Measurements from ENCODE around the gene WDR91.

DNA sequence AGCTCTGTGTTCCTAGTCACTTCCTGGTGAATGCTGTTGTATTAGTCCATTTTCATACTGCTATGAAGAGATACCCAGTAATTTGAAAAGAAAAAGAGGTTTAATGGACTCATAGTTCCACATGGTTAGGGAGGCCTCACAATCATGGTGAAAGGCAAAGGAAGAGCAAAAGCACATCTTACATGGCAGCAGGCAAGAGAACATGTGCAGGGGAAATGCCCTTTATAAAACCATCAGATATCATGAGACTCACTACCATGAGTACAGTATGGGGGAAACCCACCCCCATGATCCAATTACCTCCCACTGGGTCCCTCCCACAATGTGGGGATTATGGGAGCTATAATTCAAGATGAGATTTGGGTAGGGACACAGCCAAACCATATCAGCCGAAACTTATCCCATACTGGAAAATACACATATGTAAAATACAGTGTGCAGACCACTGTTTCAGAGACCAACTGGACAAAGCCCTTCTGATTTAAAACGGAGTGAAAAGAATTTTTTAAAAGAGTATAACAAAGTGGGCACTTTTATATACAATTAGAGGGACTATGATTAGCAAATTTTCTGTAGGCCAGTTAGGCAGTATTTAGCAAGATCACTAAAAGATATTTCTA lies 48.8 kb downstream of the WDR91 start:
- TF ChIP-seq, protein P1, sequence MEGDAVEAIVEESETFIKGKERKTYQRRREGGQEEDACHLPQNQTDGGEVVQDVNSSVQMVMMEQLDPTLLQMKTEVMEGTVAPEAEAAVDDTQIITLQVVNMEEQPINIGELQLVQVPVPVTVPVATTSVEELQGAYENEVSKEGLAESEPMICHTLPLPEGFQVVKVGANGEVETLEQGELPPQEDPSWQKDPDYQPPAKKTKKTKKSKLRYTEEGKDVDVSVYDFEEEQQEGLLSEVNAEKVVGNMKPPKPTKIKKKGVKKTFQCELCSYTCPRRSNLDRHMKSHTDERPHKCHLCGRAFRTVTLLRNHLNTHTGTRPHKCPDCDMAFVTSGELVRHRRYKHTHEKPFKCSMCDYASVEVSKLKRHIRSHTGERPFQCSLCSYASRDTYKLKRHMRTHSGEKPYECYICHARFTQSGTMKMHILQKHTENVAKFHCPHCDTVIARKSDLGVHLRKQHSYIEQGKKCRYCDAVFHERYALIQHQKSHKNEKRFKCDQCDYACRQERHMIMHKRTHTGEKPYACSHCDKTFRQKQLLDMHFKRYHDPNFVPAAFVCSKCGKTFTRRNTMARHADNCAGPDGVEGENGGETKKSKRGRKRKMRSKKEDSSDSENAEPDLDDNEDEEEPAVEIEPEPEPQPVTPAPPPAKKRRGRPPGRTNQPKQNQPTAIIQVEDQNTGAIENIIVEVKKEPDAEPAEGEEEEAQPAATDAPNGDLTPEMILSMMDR (IDR thresholded peaks at IDR 0.05; ENCODE audit: low read depth, low read length): no peak
- TF ChIP-seq, protein P2, sequence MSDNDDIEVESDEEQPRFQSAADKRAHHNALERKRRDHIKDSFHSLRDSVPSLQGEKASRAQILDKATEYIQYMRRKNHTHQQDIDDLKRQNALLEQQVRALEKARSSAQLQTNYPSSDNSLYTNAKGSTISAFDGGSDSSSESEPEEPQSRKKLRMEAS (IDR thresholded peaks at IDR 0.05; ENCODE audit: low read depth, low read length): no peak
- TF ChIP-seq POLR2A (IDR thresholded peaks at IDR 0.05; ENCODE audit: extremely low read depth, insufficient read length): no peak

Data from NB4 (cell line).